K562 (cell line): Measurements from ENCODE around the gene NCAM2. TPM values are rescaled to one million over a fixed set of nuclear protein-coding genes. Genes with fewer than 3 reads are reported as not detected.

Experiments
- ATAC-seq: fragments of 200-7000 bp; cut with Tn5 transposase; 3 replicates; pipeline ENCODE4 v1.9.1; 2020; ENCODE audit warnings: moderate library complexity
- BruUV-seq: library from RNA; stranded (reverse); fragments of 400-500 nt; replicated peaks from 2 replicates; lab custom pipeline; 2021; lab: Mats Ljungman, UMichigan
- CTCF ChIA-PET: fragments of 300-600 bp; formaldehyde crosslinking; extraction: SDS; loops from one replicate; lab custom pipeline; 2021; ENCODE audit warnings: low intra/inter-chr PET ratio; lab: Yijun Ruan, JAX
- POLR2A ChIA-PET: fragments of 300-600, 350-650 bp; sonication (Branson Sonifier 250); formaldehyde crosslinking; extraction: SDS; loops from one replicate; lab custom pipeline; 2021; ENCODE audit warnings: antibody characterized with exemption, inconsistent platforms; lab: Yijun Ruan, JAX
- DNase-seq, 4 experiments: peaks; one replicate each; pipeline versions ENCODE4 v3.0.0 to v3.0.0-alpha.2; 2011 to 2018; ENCODE audit warnings: low spot score in 3 of 4, mixed read lengths in 3 of 4; ENCODE audit errors: extremely low read depth in 1 of 4
- FAIRE-seq: peaks from 2 replicates; lab custom pipeline; 2011; peaks lifted over from hg19 to GRCh38; lab: Jason Lieb, UNC
- H2AFZ ChIP-seq: 2 replicates; pipeline ENCODE4 v1.6.0; 2011; ENCODE audit warnings: low read depth, low read length, control low read depth, inconsistent platforms
- H3K27ac ChIP-seq: fragments of 200-600 bp; 3 replicates; pipeline ENCODE4 v1.8.0; 2011; ENCODE audit warnings: low read depth, mild to moderate bottlenecking, control low read depth, inconsistent platforms, low read length, moderate library complexity, mixed read lengths; ENCODE audit errors: extremely low read depth
- H3K27me3 ChIP-seq, 2 experiments: fragments of 300-600 bp in 1 of 2; 2 replicates in 1 of 2; 3 replicates in 1 of 2; pipeline versions ENCODE4 v1.6.0 to v1.8.0; 2011; ENCODE audit warnings: inconsistent platforms in 2 of 2, low read length in 2 of 2, mild to moderate bottlenecking in 1 of 2, mixed read lengths in 1 of 2, moderate library complexity in 1 of 2; ENCODE audit not compliant: control insufficient read depth in 2 of 2, insufficient read depth in 2 of 2
- H3K36me3 ChIP-seq: fragments of 300-600 bp; 3 replicates; pipeline ENCODE4 v1.8.0; 2011; ENCODE audit warnings: mild to moderate bottlenecking, low read length, inconsistent platforms; ENCODE audit not compliant: control insufficient read depth, insufficient read depth
- H3K4me1 ChIP-seq, 2 experiments: fragments of 200-600 bp in 1 of 2; replicated peaks in 1 of 2; 2 replicates in 1 of 2; 3 replicates in 1 of 2; pipeline versions ENCODE4 v1.5.1 to v1.8.0; 2011; ENCODE audit warnings: inconsistent platforms in 2 of 2, low read length in 2 of 2, mild to moderate bottlenecking in 1 of 2, mixed read lengths in 1 of 2, moderate library complexity in 1 of 2; ENCODE audit not compliant: control insufficient read depth in 2 of 2, insufficient read depth in 2 of 2
- H3K4me2 ChIP-seq: 2 replicates; pipeline ENCODE4 v1.6.1; 2011; ENCODE audit warnings: low read length, control low read depth, inconsistent platforms, mixed read lengths; ENCODE audit not compliant: insufficient read depth
- H3K4me3 ChIP-seq: fragments of 200-600 bp; sonication (generic), shearing (Covaris generic); 2 replicates; pipeline ENCODE4 v1.5.1; 2016; ENCODE audit warnings: control low read depth, inconsistent platforms
- H3K79me2 ChIP-seq: fragments of 200-600 bp; 3 replicates; pipeline ENCODE4 v1.8.0; 2011; ENCODE audit warnings: low read length, inconsistent platforms; ENCODE audit not compliant: control insufficient read depth, insufficient read depth
- H3K9ac ChIP-seq, 2 experiments: 2 replicates each; pipeline versions ENCODE4 v1.6.0 to v1.6.1; 2011; ENCODE audit warnings: low read depth in 2 of 2, low read length in 2 of 2, control low read depth in 1 of 2, inconsistent platforms in 1 of 2, mild to moderate bottlenecking in 1 of 2, mixed read lengths in 1 of 2; ENCODE audit not compliant: insufficient read depth in 1 of 2
- H3K9me1 ChIP-seq: one replicate; pipeline ENCODE4 v1.6.0; 2011; ENCODE audit warnings: inconsistent platforms, mild to moderate bottlenecking, low read length, moderate library complexity; ENCODE audit not compliant: control insufficient read depth, insufficient read depth
- H3K9me3 ChIP-seq: replicated peaks from 2 replicates; pipeline ENCODE4 v1.5.1; 2011; ENCODE audit warnings: low read depth, low read length, inconsistent platforms; ENCODE audit not compliant: control insufficient read depth, insufficient read depth
- H4K20me1 ChIP-seq: replicated peaks from 2 replicates; pipeline ENCODE4 v1.6.1; 2011; ENCODE audit warnings: low read length, inconsistent platforms, mixed read lengths; ENCODE audit not compliant: control insufficient read depth, insufficient read depth
- BRD4 ChIP-seq: fragments of 200-600 bp; sonication (generic); IDR thresholded peaks from 2 replicates; pipeline ENCODE4 v1.6.1; 2017; ENCODE audit warnings: inconsistent platforms
- ELF1 ChIP-seq: fragments of 200-800 bp; sonication (Bioruptor generic); IDR thresholded peaks from 2 replicates; pipeline ENCODE4 v1.6.1; 2016; ENCODE audit warnings: missing genetic modification characterization, missing compliant biosample characterization
- GABPB2 ChIP-seq: fragments of 250-450 bp; sonication (Bioruptor Pico); conservative IDR thresholded peaks from 2 replicates; pipeline ENCODE4 v1.5.1; 2021; ENCODE audit warnings: mild to moderate bottlenecking
- MAFG ChIP-seq: fragments of 450-650 bp; conservative IDR thresholded peaks from 2 replicates; pipeline ENCODE4 v1.6.1; 2016; ENCODE audit warnings: missing genetic modification characterization, missing compliant biosample characterization
- ZC3H11A ChIP-seq: IDR thresholded peaks from 2 replicates; pipeline ENCODE4 v1.6.1; 2012; ENCODE audit warnings: low read depth, low read length, improper control_type of control experiment
- ZNF316 ChIP-seq: fragments of 450-650 bp; IDR thresholded peaks from 2 replicates; pipeline ENCODE4 v1.6.1; 2016
- ZNF699 ChIP-seq: fragments of 250-450 bp; sonication (Bioruptor Pico); IDR thresholded peaks from 2 replicates; pipeline ENCODE4 v1.8.0; 2021; ENCODE audit warnings: mild to moderate bottlenecking, moderate library complexity; ENCODE audit not compliant: insufficient replicate concordance
- ZSCAN32 ChIP-seq: fragments of 450-650 bp; formaldehyde crosslinking; IDR thresholded peaks from 2 replicates; pipeline ENCODE4 v1.4.0; 2020; ENCODE audit warnings: mild to moderate bottlenecking, moderate library complexity
- WGBS: fragments of 100-300 bp; shearing (Covaris generic); methylation state at CpG from one replicate; pipeline ENCODE4 v1.1.6; 2016; ENCODE audit warnings: low coverage, mixed read lengths; ENCODE audit not compliant: insufficient coverage; ENCODE audit errors: missing lambda C conversion rate; 5-methylcytosine and 5-hydroxymethylcytosine counted together
- in situ Hi-C: fragments of 300-500 bp; cut with MboI; formaldehyde crosslinking; loops from 4 replicates; pipeline ENCODE4 v1.15.0; 2018; ENCODE audit warnings: inconsistent platforms, mixed read lengths
- intact Hi-C: fragments of 100-400 bp; cut with micrococcal nuclease; formaldehyde crosslinking; loops from 2 replicates; pipeline ENCODE4 v1.14.2; 2022
- polyA plus RNA-seq, 8 experiments: library from polyadenylated mRNA; depleted of rRNA in 4 of 8; stranded (reverse) in 5 of 8; unstranded in 3 of 8; fragments of >200 nt; fragmentation: Nextera tagmentation in 2 of 8; fragmentation: Illumina TruSeq in 1 of 8; extraction: Ambion mirVana in 2 of 8; extraction: Trizol in 1 of 8; gene quantifications; 2 replicates each; pipeline versions ENCODE4 v1.2.1 to v1.2.3, GENCODE V29; 2011 to 2014; ENCODE audit warnings: inconsistent platforms in 1 of 8, missing spikeins in 1 of 8
- total RNA-seq, 7 experiments: library from RNA; depleted of rRNA in 6 of 7; stranded (reverse); fragments of >200 nt in 6 of 7; fragmentation: Illumina TruSeq in 2 of 7; extraction: Trizol in 2 of 7; gene quantifications; 2 replicates each; pipeline versions ENCODE4 v1.2.1 to v1.2.3, GENCODE V29; 2011 to 2021; ENCODE audit warnings: low replicate concordance in 1 of 7
- TF ChIP-seq, protein P1 (sequence below): fragments of 450-650 bp; formaldehyde crosslinking; IDR thresholded peaks from 2 replicates; pipeline ENCODE4 v1.4.0; 2020; ENCODE audit warnings: mild to moderate bottlenecking, moderate library complexity
- TF ChIP-seq, protein P2 (sequence below): fragments of 450-650 bp; IDR thresholded peaks from 2 replicates; pipeline ENCODE4 v1.6.1; 2016; ENCODE audit warnings: missing biosample characterization, missing genetic modification characterization
- TF ChIP-seq, protein P3 (sequence below): fragments of 450-650 bp; IDR thresholded peaks from 2 replicates; pipeline ENCODE4 v1.6.1; 2017; ENCODE audit warnings: antibody characterized with exemption
- TF ChIP-seq, protein P4 (sequence below): fragments of 250-450 bp; sonication (Bioruptor Pico); IDR thresholded peaks from 2 replicates; pipeline ENCODE4 v1.5.0; 2021; ENCODE audit warnings: mild to moderate bottlenecking, borderline replicate concordance
- TF ChIP-seq, protein P5 (sequence below): sonication (generic); formaldehyde crosslinking; IDR thresholded peaks from 2 replicates; pipeline ENCODE4 v1.9.0; 2022; ENCODE audit warnings: mild to moderate bottlenecking, missing genetic modification reagents

Gene NCAM2
- total and polyA plus RNA-seq, 9 of the 15 experiments (the other 6 are each of a cell fraction or from before 2014, with no cell fraction given): 14.0 to 58.2 (median 27.8) TPM

DNA sequence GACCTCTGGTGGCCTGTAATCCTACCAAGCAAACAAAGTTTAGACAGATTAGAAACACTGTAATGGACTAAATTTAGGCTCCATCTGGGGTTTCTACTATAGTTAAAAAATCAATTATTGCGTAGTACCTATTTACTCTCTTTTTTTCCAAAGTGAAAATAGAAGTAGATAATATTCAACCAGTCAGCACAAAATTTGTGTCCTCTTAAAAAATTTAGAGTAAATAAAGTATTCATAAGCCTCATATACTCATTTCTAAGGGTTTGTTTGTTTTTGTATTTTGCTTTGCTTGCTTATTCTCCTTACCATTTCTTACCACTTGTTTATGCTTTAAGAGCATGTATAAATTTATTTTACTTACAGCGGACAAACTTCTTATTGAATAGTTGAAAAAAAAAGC is 54.5 kb downstream of the NCAM2 start (continued):
- TF ChIP-seq, protein P1, sequence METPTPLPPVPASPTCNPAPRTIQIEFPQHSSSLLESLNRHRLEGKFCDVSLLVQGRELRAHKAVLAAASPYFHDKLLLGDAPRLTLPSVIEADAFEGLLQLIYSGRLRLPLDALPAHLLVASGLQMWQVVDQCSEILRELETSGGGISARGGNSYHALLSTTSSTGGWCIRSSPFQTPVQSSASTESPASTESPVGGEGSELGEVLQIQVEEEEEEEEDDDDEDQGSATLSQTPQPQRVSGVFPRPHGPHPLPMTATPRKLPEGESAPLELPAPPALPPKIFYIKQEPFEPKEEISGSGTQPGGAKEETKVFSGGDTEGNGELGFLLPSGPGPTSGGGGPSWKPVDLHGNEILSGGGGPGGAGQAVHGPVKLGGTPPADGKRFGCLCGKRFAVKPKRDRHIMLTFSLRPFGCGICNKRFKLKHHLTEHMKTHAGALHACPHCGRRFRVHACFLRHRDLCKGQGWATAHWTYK (CRISPR knock-in tag): no peak
- peak; percentile 83 for TF ChIP-seq ZNF316
- TF ChIP-seq GABPB2 (CRISPR knock-in tag): no peak
- TF ChIP-seq MAFG (tag): 0 out of 2 replicates have a peak, but pooled peaks have one; percentile 7

DNA sequence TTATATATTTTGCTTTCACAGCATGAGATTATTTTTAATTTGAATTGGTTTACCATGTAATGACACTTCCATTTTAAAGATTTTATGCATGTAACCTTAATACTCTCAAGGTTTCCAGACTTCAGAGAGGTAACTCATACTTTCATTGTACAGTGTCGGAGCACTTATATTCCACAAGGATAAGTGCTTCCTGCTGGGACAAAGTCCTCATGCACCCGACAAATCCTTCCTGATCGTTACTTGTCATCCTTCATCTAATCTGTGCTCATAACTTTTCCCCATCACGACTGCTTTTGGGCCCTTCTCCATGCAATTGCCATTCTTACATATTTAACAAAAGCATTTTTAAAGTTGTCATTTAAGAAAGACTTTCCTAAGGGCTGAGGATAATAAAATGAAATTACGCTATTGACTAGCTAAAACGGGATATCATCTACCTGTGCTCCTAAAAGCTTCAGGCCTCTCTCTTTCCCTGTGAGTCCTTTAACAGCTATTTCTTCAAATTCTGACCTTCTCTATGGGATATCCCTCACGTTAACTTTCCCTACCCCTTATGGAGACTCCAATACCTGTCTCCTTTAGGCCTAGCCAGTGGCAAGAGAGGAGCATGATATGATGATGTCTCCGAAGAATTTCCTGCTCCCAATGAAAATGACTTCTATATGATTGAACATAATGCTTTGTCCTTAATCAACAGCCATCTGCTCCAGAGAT is 59.3 kb downstream of the NCAM2 start:
- Histone ChIP-seq H3K4me1 (no peaks in the 10 kb centered on the region), H3K9me3 (no peaks in the 10 kb centered on the region), H4K20me1 (no peaks in the 10 kb centered on the region), H3K36me3 (no peaks in the 10 kb centered on the region), H3K9me1 (no peaks in the 10 kb centered on the region), H3K9ac (no peak overlapping the region), H2AFZ (peak overlapping the region; percentile 70), H3K4me3 (no peak overlapping the region), H3K4me2 (peak overlapping the region; percentile 18; the same call in 1 of the 2 replicates), H3K27me3 (no peaks in the 10 kb centered on the region), H3K27ac (no peak overlapping the region), H3K79me2 (no peaks in the 10 kb centered on the region)
- POLR2A ChIA-PET: no interaction called here
- CTCF ChIA-PET: no interaction called here
- DNase-seq: no peak
- 19% methylated on average over 8 of the region's 8 CpGs for WGBS
- peak; percentile 49; the same call in 2 of the 3 replicates for ATAC-seq
- BruUV-seq: no TSS peak
- intact Hi-C loops: no loop called here
- FAIRE-seq: no peak
- in situ Hi-C loops: no loop called here
- TF ChIP-seq, protein P2, sequence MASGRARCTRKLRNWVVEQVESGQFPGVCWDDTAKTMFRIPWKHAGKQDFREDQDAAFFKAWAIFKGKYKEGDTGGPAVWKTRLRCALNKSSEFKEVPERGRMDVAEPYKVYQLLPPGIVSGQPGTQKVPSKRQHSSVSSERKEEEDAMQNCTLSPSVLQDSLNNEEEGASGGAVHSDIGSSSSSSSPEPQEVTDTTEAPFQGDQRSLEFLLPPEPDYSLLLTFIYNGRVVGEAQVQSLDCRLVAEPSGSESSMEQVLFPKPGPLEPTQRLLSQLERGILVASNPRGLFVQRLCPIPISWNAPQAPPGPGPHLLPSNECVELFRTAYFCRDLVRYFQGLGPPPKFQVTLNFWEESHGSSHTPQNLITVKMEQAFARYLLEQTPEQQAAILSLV: no peak
- TF ChIP-seq, protein P3, sequence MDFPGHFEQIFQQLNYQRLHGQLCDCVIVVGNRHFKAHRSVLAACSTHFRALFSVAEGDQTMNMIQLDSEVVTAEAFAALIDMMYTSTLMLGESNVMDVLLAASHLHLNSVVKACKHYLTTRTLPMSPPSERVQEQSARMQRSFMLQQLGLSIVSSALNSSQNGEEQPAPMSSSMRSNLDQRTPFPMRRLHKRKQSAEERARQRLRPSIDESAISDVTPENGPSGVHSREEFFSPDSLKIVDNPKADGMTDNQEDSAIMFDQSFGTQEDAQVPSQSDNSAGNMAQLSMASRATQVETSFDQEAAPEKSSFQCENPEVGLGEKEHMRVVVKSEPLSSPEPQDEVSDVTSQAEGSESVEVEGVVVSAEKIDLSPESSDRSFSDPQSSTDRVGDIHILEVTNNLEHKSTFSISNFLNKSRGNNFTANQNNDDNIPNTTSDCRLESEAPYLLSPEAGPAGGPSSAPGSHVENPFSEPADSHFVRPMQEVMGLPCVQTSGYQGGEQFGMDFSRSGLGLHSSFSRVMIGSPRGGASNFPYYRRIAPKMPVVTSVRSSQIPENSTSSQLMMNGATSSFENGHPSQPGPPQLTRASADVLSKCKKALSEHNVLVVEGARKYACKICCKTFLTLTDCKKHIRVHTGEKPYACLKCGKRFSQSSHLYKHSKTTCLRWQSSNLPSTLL: no peak
- TF ChIP-seq, protein P4, sequence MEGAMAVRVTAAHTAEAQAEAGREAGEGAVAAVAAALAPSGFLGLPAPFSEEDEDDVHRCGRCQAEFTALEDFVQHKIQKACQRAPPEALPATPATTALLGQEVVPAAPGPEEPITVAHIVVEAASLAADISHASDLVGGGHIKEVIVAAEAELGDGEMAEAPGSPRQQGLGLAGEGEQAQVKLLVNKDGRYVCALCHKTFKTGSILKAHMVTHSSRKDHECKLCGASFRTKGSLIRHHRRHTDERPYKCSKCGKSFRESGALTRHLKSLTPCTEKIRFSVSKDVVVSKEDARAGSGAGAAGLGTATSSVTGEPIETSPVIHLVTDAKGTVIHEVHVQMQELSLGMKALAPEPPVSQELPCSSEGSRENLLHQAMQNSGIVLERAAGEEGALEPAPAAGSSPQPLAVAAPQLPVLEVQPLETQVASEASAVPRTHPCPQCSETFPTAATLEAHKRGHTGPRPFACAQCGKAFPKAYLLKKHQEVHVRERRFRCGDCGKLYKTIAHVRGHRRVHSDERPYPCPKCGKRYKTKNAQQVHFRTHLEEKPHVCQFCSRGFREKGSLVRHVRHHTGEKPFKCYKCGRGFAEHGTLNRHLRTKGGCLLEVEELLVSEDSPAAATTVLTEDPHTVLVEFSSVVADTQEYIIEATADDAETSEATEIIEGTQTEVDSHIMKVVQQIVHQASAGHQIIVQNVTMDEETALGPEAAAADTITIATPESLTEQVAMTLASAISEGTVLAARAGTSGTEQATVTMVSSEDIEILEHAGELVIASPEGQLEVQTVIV (CRISPR knock-in tag): no peak
- TF ChIP-seq ZNF699: no peak
- TF ChIP-seq ELF1 (tag): no peak
- TF ChIP-seq ZC3H11A: no peak
- TF ChIP-seq ZSCAN32 (CRISPR knock-in tag): no peak
- TF ChIP-seq, protein P5, sequence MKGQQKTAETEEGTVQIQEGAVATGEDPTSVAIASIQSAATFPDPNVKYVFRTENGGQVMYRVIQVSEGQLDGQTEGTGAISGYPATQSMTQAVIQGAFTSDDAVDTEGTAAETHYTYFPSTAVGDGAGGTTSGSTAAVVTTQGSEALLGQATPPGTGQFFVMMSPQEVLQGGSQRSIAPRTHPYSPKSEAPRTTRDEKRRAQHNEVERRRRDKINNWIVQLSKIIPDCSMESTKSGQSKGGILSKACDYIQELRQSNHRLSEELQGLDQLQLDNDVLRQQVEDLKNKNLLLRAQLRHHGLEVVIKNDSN (CRISPR knock-in tag): no peak
- no peak for TF ChIP-seq BRD4
